Dermis microvascular lymphatic vessel endothelial cell (primary cell): ENCODE results near the gene VMP1. TPM values are rescaled to one million over a fixed set of nuclear protein-coding genes. Genes with fewer than 3 reads are reported as not detected.

ENCODE experiments used
- DNase-seq, 2 donors: peaks; one replicate each; pipeline versions ENCODE4 v3.0.0 to v3.0.0-alpha.2; 2010; ENCODE audit warnings: low read depth in 2 of 2
- total RNA-seq: library from RNA; depleted of rRNA; stranded (reverse); fragments of >200 nt; gene quantifications from 2 replicates; pipeline ENCODE4 v1.2.1, GENCODE V29; 2014

The VMP1 gene
- 96.5 and 118 TPM in 2 replicates for total RNA-seq

GRCh38 chr17:59707149-59707970 is at the start of gene VMP1, which contains the start of gene PTRH2:
TSS of gene VMP1 (plus strand) at chr17:59707654. CDS start at chr17:59731447, 23,793 bp downstream.
TSS of gene PTRH2 (minus strand) at chr17:59707430. CDS start at chr17:59697978, 9,452 bp downstream.
- peak; percentile 98 to 100 for DNase-seq

DNA sequence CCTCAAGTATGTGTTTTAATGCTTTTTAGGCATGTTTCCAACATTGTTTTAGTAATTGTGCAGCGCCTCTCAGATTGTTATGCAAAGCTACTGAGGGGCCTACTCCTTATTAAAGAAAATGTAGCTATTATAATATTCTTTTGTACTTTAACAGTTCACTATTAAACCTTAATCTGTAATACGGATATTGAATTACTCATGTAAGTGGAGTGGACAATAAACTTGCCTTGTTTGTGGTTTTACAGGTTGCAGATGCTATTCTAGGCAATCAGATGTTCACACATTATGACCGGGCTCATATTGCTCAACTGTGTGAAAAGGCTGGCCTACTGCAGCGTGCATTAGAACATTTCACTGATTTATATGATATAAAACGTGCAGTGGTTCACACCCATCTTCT is 41.2 kb upstream of the VMP1 start:
- DNase-seq: no peak

DNA sequence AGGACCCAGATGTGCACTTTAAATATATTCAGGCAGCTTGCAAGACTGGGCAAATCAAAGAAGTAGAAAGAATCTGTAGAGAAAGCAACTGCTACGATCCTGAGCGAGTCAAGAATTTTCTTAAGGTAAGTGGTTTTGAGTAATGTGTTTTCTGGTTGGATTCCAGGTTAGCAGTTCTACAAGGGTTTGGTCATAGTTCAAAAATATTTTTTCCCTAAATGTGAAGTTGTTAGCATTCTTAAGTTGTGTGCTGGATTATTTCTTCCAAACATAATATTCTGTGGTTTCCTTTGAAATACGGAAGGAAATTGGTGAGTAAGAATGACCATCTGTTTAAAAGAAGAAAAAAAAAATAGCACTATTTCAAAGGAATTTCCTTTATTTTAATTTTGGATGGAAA is 38.6 kb upstream of the VMP1 start:
- DNase-seq: peak; percentile 3 to 86

GRCh38 chr17:59669411-59669810 is 38.0 kb upstream of the VMP1 start:
- no peak for DNase-seq

DNA sequence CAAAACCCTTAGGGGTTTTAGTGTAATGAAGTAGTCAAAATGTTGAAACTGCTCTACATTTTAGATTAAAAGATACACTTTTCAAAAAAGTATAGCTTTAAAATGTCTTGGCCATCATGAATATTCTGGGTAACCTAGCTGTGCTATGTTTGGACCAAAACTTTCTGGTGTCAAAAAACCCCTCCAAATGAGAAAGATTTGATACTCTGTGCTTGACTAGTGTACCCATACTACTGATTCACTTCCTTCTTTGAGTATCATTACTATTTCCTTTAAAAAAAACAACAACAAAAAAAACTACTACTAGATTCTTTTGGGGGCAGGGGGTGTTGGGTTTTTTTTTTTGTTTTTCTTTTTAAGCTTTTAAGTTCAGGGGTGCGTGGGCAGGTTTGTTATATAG is 37.5 kb upstream of the VMP1 start:
- peak in 1 of 2 donors; percentile 8 for DNase-seq

DNA sequence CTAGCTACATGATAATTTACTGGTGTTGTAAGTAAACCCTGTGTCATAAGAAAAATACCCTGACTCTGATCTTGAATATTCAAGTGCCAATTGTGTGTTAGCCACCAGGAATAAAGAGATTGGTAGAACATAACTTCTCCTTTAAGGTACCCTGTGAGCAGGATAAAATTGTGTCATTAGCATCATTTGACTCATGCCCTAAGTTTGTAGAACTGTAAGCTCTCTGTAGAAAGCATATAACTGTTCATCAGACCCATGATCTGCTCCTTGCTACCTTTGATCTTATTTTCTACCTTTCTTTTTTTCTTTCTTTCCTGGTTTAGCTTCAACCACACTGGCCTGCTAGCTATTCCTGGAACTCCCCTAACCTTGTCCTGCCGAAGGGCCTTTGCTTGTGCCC is 36.1 kb upstream of the VMP1 start:
- DNase-seq: no peak

GRCh38 chr17:59675231-59675630 is 32.2 kb upstream of the VMP1 start:
- DNase-seq: no peak

DNA sequence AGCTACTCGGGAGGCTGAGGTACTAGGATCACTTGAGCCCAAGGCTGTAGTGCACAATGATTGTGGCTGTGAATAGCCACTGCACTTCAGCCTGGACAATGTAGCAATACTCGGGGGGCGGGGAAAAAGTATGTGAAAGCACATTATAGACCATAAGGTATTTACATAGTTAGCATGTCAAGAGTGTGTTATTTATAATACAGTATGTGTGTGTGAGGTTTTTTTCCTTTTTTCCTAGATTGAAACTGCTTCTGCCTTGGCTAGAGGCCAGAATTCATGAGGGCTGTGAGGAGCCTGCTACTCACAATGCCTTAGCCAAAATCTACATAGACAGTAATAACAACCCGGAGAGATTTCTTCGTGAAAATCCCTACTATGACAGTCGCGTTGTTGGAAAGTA is 30.7 kb upstream of the VMP1 start:
- DNase-seq: no peak

- DNase-seq: no peak
These were observed 28.5 kb upstream of the VMP1 start for GRCh38 chr17:59678918-59679317.

- no peak for DNase-seq
These were observed 27.1 kb upstream of the VMP1 start for GRCh38 chr17:59680314-59680713.

GRCh38 chr17:59683283-59683682 is 24.2 kb upstream of the VMP1 start:
- DNase-seq: no peak

GRCh38 chr17:59684967-59685366 is 22.5 kb upstream of the VMP1 start:
- DNase-seq: no peak

GRCh38 chr17:59688008-59688407 is 19.4 kb upstream of the VMP1 start:
- DNase-seq: no peak

GRCh38 chr17:59688496-59688895 is 19.0 kb upstream of the VMP1 start:
- no peak for DNase-seq

- DNase-seq: no peak
These were observed 13.9 kb upstream of the VMP1 start for GRCh38 chr17:59693582-59693981.

DNA sequence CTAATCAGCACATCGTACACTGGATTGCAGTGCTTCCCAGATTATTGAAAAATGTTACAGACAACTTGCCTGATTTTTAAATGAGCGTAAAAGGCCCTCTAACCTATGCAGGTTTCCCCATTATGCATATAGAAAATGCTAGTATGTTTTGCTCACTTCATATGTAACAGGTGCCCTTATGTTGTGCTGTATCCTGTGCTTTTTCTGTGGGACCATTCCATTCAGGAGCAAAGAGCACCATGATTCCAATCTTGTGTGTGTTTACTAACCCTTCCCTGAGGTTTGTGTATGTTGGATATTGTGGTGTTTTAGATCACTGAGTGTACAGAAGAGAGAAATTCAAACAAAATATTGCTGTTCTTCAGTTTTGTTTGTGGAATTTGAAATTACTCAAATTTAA is 13.1 kb upstream of the VMP1 start:
- no peak for DNase-seq

DNA sequence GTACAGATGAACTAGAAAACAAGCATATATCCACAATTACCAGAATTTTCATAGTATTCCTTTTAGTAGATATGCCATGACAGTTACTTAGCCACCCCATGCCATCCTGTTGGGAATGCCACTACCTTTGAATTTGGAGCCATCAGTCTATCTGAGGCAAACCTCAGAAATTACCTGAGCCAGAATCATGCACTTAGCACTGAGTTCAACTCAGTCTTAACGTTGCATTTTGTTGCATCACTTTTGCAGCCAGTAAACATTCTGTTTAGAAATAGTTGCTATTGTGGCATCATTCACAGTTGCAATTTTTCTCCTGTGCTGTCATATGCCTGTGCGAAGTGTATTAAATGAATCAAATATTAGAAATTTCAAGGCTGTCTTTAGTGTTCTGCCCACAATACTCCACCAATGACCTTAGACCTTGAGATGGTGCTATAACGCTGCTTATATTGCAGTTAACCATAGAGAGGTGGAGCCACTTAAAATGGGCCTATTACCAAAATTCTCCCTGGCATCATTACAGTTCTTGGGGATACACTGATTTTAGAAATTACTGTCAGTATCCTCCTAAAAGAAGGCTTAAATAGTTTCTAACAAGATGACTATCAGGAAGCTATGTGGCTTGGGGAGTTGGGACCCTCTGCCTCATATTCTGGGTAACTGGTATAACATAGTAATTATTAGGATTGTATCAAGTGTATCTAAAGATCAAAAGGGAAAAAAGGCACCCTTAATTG is 11.3 kb upstream of the VMP1 start:
- no peak for DNase-seq

DNA sequence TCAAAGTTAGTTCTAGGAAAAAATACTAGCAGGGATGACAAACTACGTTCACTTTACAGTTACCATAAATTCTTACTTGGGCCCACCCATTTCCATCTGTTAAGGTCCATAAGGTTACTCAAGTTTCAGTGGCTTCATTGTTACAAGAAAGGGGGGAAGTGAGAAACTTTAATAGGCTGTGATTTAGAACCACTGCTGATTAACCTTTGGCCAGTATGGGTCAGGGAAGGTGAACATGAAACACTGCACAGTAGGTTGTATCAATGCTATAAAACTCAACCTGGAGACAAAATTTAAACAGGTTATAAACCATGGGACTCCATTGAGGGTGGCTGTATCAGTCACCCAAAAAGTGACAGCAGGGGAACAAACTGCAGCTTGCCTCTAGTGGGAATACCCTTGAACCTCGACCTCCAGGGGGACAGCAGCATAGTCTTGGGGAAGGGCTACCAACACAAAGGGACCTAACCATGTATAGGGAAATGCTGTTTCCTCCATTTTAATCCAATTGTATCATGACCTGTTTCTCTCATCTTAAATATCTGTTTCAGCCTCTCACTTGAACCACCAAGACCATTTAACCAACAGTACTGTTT is 10.7 kb upstream of the VMP1 start:
- no peak for DNase-seq

DNA sequence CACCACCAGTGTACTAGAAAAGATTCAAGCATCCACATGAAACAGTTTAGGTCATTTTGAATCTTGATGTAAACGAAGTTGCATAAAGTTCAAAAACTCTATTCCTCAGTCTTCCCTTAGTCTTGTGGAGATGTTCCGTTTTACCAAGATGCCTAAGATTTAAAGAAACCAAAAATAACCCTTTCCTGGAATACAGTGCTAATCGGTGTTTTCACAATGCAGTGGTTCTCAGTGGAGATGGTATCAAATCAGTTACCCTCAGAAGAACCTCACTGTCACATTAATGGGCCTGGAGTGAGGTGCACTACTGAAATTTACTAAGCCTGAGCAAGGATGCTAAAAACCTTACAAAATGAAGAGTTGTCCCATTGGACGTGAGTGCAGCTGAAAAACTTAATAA is 9.3 kb upstream of the VMP1 start:
- DNase-seq: no peak

DNA sequence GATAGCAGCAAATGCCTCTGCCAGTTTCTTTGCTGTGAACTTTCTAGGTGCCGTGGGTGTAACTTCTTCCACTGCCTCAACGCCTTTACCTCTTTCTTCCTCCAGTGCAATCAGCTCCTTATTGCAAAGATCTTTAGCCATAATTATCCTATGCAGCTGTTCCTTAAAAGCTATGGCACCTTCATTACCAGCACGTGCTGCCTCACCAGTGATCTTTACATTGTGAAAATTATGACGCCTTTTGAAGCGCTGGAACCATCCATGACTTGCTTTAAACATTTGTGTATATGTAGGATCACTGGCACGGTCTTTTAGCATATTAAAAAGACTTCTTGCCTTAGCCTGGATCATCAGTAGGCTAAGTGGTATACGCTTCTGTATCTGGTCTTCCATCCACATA is 8.2 kb upstream of the VMP1 start:
- DNase-seq: no peak

DNA sequence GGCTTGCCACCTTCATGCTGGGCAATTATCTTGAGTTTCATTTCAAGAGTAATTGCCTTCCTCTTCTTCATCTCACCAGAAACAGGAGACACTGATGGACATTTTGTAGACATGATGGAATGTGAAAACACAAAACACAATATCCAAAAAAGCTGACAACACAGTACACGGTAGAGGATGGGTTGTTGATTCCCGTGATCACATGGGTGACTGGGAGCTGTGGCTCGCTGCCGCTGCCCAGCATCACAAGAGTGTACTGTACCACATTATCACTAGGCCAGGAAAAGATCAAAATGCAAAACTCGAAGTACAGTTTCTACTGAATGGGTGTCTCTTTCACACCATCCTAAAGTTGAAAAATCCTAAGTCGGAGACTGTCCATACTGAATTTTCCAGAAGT is 7.7 kb upstream of the VMP1 start:
- DNase-seq: no peak

GRCh38 chr17:59702304-59702703 is 5.2 kb upstream of the VMP1 start:
- DNase-seq: no peak
